ENCODE measurements around the gene ARMH4.

DNA sequence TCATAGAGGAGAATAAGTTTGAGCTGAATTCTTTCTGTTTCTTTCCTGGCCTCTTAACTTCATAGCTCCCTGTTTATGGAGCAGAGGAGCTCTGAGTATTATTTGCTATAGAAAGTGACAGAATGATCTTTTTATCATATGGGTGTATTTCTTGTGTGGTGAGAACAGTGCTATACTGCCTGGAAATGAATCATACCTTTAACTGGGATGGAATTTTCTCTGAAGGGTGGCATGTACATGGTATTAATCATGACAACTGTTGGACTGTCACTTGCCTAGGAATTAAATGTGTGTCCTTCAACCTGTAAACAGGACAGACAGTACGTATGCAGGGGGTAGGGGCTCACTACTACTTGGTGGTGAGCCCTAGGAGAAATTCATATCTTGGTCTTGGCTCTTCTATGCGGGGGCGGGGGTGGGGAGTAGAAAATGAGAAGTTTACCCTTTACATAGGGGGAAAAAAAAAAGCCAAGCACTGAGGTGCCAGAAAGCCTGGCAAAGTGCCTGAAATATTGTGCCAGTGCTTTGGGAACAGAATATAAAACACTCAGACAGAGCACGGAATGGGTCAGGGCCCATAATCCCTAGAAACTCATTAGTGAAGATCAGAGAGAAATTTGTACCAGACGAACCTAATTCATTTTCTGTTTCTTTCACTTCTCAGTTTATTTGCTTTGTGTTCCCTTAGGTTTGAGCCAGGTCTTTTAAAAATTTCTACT, 33.8 kb downstream of the ARMH4 start:
- TF ChIP-seq, protein P1, sequence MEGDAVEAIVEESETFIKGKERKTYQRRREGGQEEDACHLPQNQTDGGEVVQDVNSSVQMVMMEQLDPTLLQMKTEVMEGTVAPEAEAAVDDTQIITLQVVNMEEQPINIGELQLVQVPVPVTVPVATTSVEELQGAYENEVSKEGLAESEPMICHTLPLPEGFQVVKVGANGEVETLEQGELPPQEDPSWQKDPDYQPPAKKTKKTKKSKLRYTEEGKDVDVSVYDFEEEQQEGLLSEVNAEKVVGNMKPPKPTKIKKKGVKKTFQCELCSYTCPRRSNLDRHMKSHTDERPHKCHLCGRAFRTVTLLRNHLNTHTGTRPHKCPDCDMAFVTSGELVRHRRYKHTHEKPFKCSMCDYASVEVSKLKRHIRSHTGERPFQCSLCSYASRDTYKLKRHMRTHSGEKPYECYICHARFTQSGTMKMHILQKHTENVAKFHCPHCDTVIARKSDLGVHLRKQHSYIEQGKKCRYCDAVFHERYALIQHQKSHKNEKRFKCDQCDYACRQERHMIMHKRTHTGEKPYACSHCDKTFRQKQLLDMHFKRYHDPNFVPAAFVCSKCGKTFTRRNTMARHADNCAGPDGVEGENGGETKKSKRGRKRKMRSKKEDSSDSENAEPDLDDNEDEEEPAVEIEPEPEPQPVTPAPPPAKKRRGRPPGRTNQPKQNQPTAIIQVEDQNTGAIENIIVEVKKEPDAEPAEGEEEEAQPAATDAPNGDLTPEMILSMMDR (IDR thresholded peaks at IDR 0.05): no peak
- no peak for TF ChIP-seq POLR2AphosphoS5 (IDR thresholded peaks at IDR 0.05)

Data from stomach (tissue), 4 donors.